ENCODE measurements around the gene RBL1.

DNA sequence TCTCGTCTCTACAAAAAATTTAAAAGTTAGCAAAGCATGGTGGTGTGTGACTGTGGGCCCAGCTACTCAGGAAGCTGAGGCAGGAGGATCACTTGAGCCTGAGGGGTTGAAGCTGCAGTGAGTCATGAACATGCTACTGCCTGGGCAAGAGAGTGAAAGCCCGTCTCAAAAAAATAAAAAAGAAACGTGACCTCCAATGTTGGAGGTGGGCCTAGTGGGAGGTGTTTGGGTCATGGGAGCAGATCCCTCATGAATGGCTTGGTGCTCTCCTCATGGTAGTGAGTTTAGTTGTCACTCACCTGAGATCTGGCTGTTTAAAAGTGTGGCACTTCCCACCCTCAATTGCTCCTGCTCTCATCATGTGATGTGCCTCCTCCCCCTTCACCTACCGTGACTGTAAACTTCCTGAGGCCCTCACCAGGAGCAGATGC, 24.3 kb downstream of the RBL1 start:
- TF ChIP-seq CTCF (IDR thresholded peaks at IDR 0.05) (no peak), ZFX (IDR thresholded peaks at IDR 0.05; ENCODE audit: borderline replicate concordance) (no peak)

Data from 22Rv1 (cell line).